DND-41 (cell line): ENCODE data around the gene PPIAL4G.
"Not testable (repeated sequence)": the region's sequence is repeated elsewhere in the genome, so short reads cannot be mapped to it uniquely, and the experiment has no call there.

ENCODE experiments used
- EZH2 ChIP-seq: IDR thresholded peaks from 3 replicates; pipeline ENCODE4 v1.6.1; 2012; ENCODE audit warnings: borderline replicate concordance, low read depth, mild to moderate bottlenecking, moderate library complexity, low read length, inconsistent platforms; ENCODE audit not compliant: severe bottlenecking
- TF ChIP-seq, protein P1 (sequence below): IDR thresholded peaks from 2 replicates; pipeline ENCODE4 v1.5.1; 2012; ENCODE audit warnings: borderline replicate concordance, low read length, moderate library complexity, mild to moderate bottlenecking; ENCODE audit not compliant: poor library complexity, severe bottlenecking; ENCODE audit errors: extremely low read depth

DNA sequence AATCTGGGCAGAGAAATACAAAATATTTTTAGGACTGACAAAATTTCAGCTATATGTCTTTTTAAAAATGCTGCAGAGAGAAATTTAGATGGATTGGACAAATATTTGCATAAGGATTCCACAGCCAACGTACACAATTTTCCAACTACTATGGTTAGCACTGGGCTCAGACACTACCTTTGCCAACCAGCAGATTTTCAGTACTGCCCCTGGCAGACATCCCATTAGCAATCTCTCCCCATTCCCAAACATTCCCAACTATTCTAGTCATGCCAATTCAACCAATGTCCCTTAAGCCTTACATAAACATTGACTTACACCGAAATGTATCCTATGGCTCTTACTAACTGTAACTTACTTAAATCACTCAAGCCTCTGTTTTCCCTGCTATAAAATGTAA lies 30.3 kb downstream of the PPIAL4G start:
- TF ChIP-seq, protein P1, sequence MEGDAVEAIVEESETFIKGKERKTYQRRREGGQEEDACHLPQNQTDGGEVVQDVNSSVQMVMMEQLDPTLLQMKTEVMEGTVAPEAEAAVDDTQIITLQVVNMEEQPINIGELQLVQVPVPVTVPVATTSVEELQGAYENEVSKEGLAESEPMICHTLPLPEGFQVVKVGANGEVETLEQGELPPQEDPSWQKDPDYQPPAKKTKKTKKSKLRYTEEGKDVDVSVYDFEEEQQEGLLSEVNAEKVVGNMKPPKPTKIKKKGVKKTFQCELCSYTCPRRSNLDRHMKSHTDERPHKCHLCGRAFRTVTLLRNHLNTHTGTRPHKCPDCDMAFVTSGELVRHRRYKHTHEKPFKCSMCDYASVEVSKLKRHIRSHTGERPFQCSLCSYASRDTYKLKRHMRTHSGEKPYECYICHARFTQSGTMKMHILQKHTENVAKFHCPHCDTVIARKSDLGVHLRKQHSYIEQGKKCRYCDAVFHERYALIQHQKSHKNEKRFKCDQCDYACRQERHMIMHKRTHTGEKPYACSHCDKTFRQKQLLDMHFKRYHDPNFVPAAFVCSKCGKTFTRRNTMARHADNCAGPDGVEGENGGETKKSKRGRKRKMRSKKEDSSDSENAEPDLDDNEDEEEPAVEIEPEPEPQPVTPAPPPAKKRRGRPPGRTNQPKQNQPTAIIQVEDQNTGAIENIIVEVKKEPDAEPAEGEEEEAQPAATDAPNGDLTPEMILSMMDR = not testable (repeated sequence)
- not testable (repeated sequence) for TF ChIP-seq EZH2
